HG03575 (cell line): Measurements from ENCODE around the gene PDE9A.

Experiments used
- ATAC-seq: cut with Tn5 transposase; IDR thresholded peaks from one replicate; pipeline ENCODE4 v1.9.1; 2021; ENCODE audit not compliant: unreplicated experiment, insufficient number of reproducible peaks, low FRiP score; ENCODE audit errors: extremely low read depth

PDE9A gene

DNA sequence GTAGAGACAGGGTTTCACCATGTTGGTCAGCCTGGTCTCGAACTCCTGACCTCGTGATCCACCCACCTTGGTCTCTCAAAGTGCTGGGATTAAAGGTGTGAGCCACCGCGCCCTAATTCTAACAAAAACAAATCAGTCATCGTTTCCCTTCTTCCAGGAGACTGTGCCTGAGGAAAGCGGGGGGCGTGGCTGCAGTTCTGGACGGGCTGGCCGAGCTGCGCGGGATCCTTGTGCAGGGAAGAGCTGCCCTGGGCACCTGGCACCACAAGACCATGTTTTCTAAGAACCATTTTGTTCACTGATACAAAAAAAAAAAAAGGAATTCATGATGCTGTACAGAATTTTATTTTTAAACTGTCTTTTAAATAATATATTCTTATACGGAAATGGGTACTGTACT, 121.7 kb downstream of the PDE9A start:
- ATAC-seq, result no peak

DNA sequence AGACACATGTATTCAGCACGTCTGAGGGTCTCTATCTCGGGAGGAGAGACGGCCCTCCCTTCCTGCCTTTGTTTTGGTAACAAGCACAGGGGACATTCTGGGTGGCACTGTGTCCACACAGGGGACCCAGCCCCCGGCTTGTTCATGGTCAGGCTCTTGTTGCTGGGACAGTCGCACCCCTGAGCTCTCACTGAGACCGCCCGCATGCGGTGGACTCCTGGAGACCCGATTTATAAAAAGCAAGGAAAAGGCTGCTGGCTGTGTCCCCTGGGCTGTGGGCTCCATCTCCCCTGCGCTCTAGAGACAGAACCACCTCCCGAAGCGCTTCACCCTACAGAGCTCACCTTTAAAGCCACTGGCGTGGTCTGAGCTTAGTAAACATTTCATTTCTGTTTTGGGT, 122.5 kb downstream of the PDE9A start:
- no peak for ATAC-seq

DNA sequence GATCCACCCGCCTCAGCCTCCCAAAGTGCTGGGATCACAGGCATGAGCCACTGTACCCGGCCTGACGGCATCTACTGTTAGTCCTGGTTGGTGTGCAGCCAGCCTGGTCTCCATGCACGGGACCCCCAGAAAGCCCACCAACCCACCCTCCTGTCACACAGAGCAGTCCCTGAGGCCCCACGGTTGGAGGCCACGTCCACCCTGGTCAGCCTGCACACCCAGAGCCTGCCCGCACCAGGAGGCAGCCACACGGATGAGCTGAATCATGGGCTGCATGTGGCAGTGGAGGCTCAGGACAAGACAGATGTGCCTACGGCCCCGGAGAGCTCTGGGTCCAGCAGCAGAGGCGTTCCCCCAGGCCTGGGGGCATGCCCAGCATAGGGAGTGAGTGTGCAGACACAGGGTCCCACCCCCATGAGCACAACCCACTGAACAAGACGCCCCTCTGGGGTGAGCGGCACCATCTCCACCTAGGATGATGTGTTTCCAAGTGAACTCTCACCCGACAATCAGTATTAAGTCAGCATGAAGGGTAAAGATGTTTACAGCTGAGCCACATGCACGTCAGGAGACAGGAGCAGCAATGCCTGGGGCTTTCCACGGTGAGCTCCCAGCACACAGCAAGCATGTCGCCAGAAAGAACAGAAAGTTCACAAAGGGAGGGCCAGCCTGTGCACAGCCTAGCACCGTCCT, 123.8 kb downstream of the PDE9A start:
- no peak for ATAC-seq

DNA sequence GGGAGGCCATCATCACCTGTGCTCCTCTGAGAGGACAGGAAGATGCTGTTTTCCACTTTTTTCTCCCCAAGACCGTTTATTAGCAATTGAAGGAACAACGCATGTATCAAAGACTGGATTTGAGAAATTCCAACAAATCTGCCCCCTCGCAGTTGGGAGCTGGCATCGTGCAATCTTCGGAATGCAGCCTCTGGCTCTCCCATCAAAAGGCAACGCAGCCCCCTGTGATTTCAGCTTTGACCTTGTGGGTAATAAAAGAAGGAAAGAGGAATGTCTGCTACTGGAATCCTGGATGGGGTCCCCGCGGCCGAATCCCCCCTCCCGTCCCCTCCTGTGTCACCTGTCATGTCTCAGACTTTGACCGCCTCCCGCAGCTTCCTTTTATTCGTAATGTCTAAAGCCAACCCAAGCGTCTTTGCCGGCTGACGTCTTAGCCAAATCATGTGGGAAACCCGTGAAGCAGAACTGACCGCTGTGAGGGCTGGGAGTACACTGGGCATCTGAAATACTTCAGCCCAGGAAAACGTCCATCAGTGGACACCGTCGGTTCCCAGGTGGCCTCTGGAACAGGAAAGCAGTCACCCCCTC, 124.4 kb downstream of the PDE9A start:
- no peak for ATAC-seq

DNA sequence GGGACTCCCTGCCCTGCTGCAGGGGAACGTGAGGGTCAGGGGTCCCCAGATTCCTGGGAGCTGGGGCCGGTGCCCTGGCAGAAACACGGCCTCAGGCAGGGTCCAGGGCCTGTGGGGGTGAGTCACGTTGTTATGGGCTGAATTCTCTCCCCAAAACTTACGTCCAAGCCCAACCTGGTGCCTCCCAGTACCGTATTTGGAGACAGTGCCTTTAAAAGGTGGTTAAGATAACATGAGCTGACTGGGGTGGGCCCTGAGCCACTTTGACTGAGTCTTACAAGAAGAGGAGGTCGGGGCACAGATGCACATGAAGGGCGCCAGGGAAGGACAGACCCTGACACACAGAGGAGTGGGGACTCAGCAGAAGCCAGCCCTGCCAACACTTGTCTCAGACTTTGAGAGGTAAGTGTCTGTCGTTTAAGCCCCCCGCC, 126.0 kb downstream of the PDE9A start:
- ATAC-seq, result no peak

DNA sequence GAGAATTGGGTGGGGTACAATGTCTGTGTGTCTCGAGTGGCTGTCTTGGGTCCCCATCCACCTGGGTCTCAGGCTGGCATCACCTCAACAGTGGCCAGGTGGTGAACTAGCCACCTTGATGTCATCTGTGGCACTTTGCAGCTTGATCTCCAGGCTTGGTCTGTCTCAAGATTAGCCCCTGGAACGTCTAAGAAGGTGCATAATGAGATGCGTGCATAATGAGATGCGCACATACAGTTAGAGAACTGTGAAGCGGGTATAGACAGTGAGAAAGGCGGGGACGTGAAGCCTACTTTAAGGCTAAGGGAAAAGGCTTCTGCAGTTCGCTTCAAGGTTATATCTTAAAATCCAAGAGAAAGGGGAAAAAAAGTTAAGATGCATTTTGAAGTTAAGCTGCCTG, 127.2 kb downstream of the PDE9A start:
- no peak for ATAC-seq

DNA sequence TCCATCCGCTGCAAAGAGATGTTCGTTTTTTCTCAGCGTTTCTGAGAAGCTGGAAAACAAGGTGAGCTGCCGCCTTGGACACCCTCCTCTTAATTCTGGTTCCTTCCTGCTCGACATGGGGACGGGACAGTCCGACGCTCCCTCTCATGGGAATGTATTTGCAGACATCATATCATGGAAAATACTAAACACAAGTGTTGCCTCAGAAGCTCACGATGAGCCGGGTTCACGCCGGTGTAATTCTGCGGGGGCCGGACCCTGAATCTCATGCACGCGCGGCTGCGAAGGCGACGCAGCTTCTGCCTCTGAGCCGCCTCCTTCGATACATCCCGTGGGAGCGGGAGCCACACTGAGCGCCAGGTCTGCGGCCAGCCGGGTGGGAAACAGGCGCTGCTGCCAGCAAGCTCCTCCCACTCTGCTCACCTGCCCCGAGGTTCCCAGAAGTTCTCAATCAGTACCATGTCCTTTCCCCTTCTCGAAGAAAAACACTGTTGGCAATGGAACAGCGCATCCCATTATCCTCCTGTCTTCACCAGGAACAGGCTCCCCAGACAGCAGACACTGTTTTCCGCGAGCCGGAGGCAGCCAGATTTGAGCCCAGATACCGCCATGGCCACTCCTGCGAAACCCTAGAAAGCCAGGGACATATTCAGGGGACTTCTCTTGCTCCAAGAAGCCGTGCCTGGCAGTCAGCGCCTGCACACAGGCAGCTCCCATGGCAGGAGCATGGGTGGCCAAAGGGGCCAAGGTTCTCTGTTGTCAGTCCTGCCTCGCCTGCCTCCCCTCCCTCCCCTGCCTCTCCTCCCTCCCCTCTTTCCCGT, 127.9 kb downstream of the PDE9A start:
- ATAC-seq, result no peak

DNA sequence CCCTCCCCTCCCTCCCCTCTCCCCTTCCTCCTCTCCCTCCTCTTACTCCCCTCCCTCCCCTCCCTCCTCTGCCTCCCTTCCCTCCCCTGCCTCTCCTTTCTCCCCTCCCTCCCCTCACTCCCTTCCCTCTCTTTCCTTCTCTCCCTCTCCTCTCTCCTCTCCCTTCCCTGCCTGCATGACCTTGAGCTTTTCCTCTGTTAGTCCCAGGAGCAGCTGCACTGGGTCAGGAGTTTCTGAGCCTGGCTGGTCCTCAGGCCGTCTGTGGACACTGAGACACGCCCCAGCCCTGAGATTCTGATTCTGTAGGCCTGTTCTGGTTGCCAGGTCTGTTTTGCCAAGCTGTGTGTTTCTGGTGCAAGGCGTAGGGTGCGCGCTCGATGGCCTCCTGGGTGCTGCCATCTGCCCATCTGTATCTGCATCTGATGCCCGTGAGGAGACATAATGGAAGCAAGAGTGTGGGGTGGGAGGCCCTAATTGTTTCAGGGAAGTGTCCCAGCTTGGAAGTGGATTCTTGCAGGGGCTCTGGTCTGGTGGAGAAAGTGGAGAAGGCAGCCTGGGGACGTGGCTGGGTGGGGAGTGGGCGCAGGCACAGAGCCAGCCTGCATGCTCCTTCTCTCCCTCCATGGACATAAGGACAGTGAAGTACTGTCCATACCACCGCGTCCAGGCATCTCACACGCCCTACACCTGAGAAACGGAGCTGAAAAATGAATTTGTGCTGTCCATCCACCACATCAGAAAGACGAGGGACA, 128.7 kb downstream of the PDE9A start:
- ATAC-seq, result no peak

DNA sequence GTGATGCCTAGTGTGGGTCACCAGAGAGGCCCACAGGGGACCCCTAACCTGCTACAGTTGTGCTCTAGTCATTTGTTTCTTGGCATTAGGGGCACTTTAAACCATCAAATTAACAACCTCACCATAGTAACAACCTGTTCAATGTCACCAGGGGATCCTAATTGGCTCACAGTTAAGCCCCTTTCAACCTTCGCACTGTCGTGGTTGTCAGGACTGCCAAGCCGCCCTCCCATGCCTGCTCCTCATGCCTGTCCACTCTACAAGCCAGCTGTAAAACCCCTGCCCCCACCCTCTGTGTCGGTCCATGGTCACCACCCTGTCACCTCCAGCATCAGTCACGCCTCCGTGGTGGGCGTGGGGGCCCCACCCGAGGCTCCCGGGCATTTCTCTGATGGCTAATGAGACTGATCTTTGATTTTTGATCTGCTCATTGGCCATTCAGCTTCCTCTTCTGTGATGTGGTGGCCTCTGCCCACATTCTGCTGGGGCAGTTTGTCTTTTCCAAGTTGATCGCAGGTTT, 129.4 kb downstream of the PDE9A start:
- no peak for ATAC-seq

DNA sequence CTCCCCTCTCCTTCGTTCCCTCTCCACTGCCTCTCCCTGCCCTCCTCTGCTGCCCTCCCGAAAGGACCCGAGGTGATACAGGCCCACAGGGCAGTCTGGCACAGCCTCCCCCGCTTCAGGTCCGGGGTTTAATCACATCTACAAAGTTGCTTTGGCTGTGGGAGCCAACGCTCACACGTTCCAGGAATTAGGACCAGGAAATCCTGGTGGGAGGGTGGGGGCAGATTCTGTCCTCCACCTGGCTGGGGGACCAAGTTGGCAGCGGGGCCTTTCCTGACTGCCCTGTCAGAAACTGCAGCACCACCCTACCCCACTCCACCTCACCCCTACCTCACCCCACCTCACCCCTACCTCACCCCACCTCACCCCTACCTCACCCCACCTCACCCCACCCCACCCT, 130.9 kb downstream of the PDE9A start:
- no peak for ATAC-seq

DNA sequence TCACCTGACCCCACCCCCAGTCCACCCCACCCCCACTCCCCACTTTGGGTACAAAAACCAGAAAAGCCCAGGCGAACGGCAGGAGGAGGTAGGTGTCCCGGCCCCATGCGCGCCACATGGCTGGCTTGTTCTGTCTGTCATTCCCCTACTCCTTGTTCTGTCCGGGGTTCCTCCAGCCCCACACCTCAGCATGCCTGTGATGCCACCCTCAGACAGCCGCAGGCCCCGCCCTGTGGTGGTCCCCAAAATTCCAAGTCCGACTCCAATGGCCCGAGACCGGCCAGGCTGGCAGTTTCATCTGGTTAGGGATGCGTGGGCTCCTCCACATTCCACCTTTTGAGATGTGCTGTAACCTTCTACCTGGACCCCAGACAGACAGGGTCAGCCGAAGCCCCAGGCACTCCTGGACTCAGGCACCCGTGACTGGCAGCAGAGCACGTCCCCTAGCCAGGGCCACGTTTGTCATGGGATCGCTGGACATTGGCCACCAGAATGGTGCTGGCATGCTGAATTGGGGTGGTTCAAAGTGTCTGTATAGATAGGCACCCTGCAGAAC, 131.6 kb downstream of the PDE9A start:
- no peak for ATAC-seq

DNA sequence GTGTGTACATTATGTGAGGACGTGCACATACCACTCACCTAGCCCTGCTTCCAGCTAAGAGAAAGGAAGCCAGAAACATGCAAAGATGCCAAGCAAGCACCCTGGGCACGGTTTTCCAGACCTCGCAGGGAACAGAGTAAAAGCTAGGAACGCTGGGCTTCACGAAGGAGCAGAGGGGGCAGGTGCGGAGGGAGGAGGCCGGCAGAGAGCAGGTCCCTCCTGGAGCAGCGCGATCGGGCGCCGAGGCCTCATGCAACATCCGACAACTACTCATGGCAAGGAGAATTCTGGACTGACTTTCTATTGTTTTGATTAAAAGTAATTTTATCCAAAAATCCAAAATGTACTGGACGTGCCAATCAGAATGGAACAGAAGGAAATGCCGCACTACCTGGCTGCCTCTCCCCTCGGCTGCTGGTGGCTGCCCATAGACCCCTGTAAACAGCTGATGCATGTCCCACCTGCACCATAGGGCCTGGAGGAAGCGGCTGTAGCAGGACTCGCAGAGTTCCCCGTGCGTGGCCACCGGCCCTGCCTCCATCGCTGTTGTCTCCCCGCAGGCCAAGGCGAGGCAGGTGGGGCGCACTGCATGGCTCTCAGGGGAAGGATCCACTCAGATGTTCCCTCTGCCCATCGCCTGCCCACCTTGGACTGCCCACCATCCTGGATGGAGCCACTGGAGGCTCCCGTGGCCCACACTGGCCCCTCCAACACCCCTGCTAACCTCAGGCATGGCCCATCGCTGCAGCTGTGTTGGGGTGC, 132.4 kb downstream of the PDE9A start:
- ATAC-seq, result no peak

DNA sequence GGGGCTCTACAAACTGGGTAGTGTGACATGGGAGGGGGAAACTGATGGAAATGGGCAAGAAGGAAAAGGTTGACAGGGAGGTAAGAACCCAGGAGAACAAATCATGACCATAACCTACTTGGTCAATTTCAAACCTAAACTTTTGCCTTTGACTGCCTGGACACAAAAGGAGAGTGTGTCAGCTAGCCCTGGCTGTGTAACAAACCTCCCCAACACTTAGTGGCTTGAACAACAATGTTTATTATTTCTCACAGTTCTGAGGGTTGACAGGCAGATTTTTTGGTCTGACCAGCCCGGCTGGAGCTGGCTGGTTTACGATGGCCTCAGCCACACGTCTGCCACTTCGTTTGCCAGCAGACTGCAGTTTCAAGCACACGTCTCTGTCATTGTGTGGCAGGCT, 133.5 kb downstream of the PDE9A start:
- no peak for ATAC-seq

DNA sequence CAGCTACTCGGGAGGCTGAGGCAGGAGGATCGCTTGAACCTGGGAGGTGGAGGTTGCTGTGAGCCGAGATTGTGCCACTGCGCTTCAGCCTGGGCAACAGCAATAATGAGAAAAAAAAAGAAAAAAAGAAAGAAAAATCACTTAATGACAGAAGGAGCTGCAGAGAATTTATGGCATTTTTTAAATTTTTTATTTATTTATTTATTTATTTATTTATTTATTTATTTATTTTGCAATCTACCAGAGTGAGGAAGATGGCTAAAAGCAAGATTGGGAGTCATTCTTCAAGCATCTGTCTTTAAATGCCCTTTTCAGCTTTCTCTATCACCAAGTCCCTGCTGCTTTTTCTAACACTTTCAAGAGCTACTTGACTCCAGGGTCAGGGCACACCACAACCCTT, 134.2 kb downstream of the PDE9A start:
- no peak for ATAC-seq

DNA sequence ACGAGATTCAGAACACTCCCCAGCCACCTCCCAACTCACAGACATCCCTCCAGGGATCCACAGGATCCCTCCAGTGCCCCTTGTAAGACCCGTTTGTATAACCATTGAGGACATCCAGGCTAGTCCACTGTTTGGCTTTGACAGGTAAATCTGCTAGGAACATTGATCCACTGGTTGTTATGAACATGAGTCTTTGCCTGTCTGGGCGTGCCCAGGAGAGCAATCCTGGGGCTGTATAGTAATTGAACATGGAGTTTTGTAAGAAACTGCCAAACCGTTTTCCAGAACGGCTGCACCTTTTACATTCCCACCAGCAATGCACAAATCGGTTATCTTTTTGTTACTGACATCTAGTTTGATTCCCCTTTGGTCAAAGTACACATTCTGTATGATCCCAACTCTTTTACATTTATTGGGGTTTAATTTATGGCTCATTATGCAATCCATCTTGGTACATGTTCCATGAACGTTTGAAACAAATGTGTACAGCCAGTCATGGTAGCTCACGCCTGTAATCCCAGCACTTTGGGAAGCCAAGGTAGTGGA, 137.2 kb downstream of the PDE9A start:
- no peak for ATAC-seq

DNA sequence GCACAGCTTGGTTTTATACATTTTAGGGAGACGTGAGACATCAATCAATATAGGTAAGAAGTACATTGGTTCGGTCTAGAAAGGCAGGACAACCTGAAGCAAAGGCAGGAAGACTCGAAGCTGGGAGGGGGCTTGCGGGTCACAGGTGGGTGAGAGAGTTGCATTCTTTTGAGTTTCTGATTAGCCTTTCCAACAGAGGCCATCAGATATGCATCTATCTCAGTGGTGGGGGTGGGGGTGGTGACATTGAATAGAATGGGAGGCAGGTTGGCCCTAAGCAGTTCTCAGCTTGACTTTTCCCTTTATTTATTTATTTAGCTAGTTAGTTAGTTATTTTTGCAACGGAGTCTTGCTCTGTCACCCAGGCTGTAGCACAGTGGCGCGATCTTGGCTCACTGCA, 140.4 kb downstream of the PDE9A start:
- no peak for ATAC-seq

DNA sequence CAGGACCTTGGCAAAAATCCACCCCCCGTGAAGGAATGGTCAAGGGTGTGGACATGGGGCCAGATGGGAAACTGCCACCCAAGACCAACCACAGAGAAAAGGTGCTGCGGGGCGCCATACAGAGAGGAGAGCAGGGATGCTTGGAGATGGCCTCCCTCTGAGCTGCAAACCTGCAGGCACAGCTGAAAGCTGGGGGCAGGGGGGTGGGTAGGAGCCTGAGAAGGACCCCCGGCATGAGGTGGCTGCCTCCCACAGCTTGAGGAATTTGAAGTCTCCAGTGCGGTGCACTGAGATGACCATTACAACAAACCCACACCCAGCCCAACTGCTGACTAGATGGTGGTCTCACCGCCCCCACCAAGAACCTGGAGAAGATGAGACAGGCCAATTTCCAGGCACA, 141.1 kb downstream of the PDE9A start:
- no peak for ATAC-seq
